Prostate gland (tissue), 2 donors: Measurements from ENCODE around the gene HLA-B. TPM values are rescaled to one million over a fixed set of nuclear protein-coding genes. Genes with fewer than 3 reads are reported as not detected.

ENCODE experiments used
- DNase-seq: peaks from one replicate; pipeline ENCODE4 v3.0.0-alpha.2; 2019; ENCODE audit warnings: low spot score
- H3K27ac ChIP-seq, 2 donors: fragments of 200-600 bp; sonication (generic); 2 replicates each; pipeline ENCODE4 v1.5.1; 2017 to 2019
- H3K27me3 ChIP-seq: fragments of 200-600 bp; sonication (generic); replicated peaks from 2 replicates; pipeline ENCODE4 v1.5.1; 2019; ENCODE audit not compliant: insufficient read depth
- H3K36me3 ChIP-seq, 2 donors: fragments of 200-600 bp; sonication (generic); 1 replicate in 1 of 2; 2 replicates in 1 of 2; pipeline versions ENCODE4 v1.5.1 to v1.8.1; 2017 to 2019
- H3K4me1 ChIP-seq: fragments of 200-600 bp; sonication (generic); replicated peaks from 2 replicates; pipeline ENCODE4 v1.5.1; 2019
- H3K4me3 ChIP-seq, 2 donors: fragments of 200-600 bp; sonication (generic); 2 replicates each; pipeline ENCODE4 v1.5.1; 2017 to 2019
- H3K9me3 ChIP-seq: fragments of 200-600 bp; sonication (generic); 2 replicates; pipeline ENCODE4 v1.5.1; 2017
- CTCF ChIP-seq, 4 experiments: fragments of 200-600 bp in 2 of 4; fragments of 450-650 bp in 2 of 4; sonication (generic) in 2 of 4; IDR thresholded peaks; 1 replicate in 3 of 4; 2 replicates in 1 of 4; pipeline ENCODE4 v1.5.1; 2016 to 2019; ENCODE audit warnings: antibody characterized with exemption in 4 of 4, mild to moderate bottlenecking in 2 of 4, moderate library complexity in 2 of 4
- POLR2A ChIP-seq: fragments of 450-650 bp; IDR thresholded peaks from one replicate; pipeline ENCODE4 v1.6.1; 2016; ENCODE audit warnings: antibody characterized with exemption, mild to moderate bottlenecking
- POLR2AphosphoS5 ChIP-seq: sonication (generic); formaldehyde crosslinking; IDR thresholded peaks from one replicate; pipeline ENCODE4 v1.6.1; 2017; ENCODE audit warnings: antibody characterized with exemption
- WGBS: methylation state at CpG from one replicate; pipeline ENCODE4 v1.1.5; 2018; 5-methylcytosine and 5-hydroxymethylcytosine counted together
- intact Hi-C: fragments of 100-400 bp; cut with DNase I; formaldehyde crosslinking; loops from one replicate; pipeline ENCODE4 v1.14.2; 2022
- total RNA-seq, 2 donors: library from RNA; depleted of rRNA; stranded (reverse); fragments of >200 nt; gene quantifications; one replicate each; pipeline ENCODE4 v1.1.0, GENCODE V29; 2016

The HLA-B gene
- total RNA-seq, 2 donors from 2014 or later = 846 to 899 TPM

- Histone ChIP-seq H3K4me3 (no peak overlapping the region), H3K36me3 (no peaks in the 10 kb centered on the region), H3K9me3 (no peaks in the 10 kb centered on the region), H3K27ac (no peak overlapping the region), H3K4me1 (no peaks in the 10 kb centered on the region), H3K27me3 (no peaks in the 10 kb centered on the region)
- DNase-seq = no peak
- intact Hi-C loops = no loop called here
- TF ChIP-seq CTCF (IDR thresholded peaks at IDR 0.05) = no peak
- WGBS = 55% methylated on average over 1 of the region's 1 CpG
These were observed 30.0 kb upstream of the HLA-B start for GRCh38 chr6:31386977-31387376.

GRCh38 chr6:31386099-31386498 lies 29.1 kb upstream of the HLA-B start:
- 50% methylated on average over 3 of the region's 3 CpGs for WGBS
- no peak for TF ChIP-seq CTCF (IDR thresholded peaks at IDR 0.05)
- TF ChIP-seq POLR2A = no peak
- no peak for TF ChIP-seq POLR2AphosphoS5
- no peaks in the 10 kb centered on the region for H3K27me3 ChIP-seq
- intact Hi-C loops = no loop called here
- no peak overlapping the region for H3K27ac ChIP-seq
- no peaks in the 10 kb centered on the region for H3K9me3 ChIP-seq
- H3K4me3 ChIP-seq = no peak overlapping the region
- no peaks in the 10 kb centered on the region for H3K4me1 ChIP-seq
- DNase-seq = no peak
- no peaks in the 10 kb centered on the region for H3K36me3 ChIP-seq

- no peaks in the 10 kb centered on the region for H3K4me1 ChIP-seq
- no peaks in the 10 kb centered on the region for H3K27me3 ChIP-seq
- intact Hi-C loops = no loop called here
- 95% methylated on average over 3 of the region's 3 CpGs for WGBS
- TF ChIP-seq POLR2A = no peak
- TF ChIP-seq POLR2AphosphoS5 = no peak
- TF ChIP-seq CTCF (IDR thresholded peaks at IDR 0.05) = no peak
- H3K36me3 ChIP-seq = no peaks in the 10 kb centered on the region
- DNase-seq = no peak
- no peak overlapping the region for H3K27ac ChIP-seq
- no peak overlapping the region for H3K4me3 ChIP-seq
- H3K9me3 ChIP-seq = no peaks in the 10 kb centered on the region
These were observed 28.1 kb upstream of the HLA-B start for GRCh38 chr6:31385041-31385440.

GRCh38 chr6:31383149-31383548 lies 26.2 kb upstream of the HLA-B start:
- DNase-seq = no peak
- no peak for TF ChIP-seq POLR2A
- no peak for TF ChIP-seq POLR2AphosphoS5
- no peak for TF ChIP-seq CTCF (IDR thresholded peaks at IDR 0.05)
- H3K36me3 ChIP-seq = no peaks in the 10 kb centered on the region
- H3K4me1 ChIP-seq = no peaks in the 10 kb centered on the region
- no peaks in the 10 kb centered on the region for H3K27me3 ChIP-seq
- WGBS = 76% methylated on average over 5 of the region's 5 CpGs
- no peak overlapping the region for H3K27ac ChIP-seq
- intact Hi-C loops = no loop called here
- no peak overlapping the region for H3K4me3 ChIP-seq
- no peaks in the 10 kb centered on the region for H3K9me3 ChIP-seq

GRCh38 chr6:31381666-31382065 lies 24.7 kb upstream of the HLA-B start:
- no peaks in the 10 kb centered on the region for H3K4me1 ChIP-seq
- H3K27me3 ChIP-seq = no peaks in the 10 kb centered on the region
- WGBS = 66% methylated on average over 4 of the region's 4 CpGs
- H3K27ac ChIP-seq = no peak overlapping the region
- TF ChIP-seq POLR2AphosphoS5 (no peak), CTCF (IDR thresholded peaks at IDR 0.05) (no peak), POLR2A (no peak)
- no peak overlapping the region for H3K4me3 ChIP-seq
- intact Hi-C loops = no loop called here
- no peaks in the 10 kb centered on the region for H3K9me3 ChIP-seq
- DNase-seq = no peak
- no peaks in the 10 kb centered on the region for H3K36me3 ChIP-seq
